HCEC 1CT (cell line): Measurements from ENCODE around the gene RNF130.

Experiments
- DNase-seq: peaks from one replicate; pipeline ENCODE4 v3.0.0-alpha.2; 2017

The RNF130 gene

GRCh38 chr5:180071531-180072255, at the start of gene RNF130:
RNF130 (minus strand) TSS chr5:180071759; CDS start chr5:180071702, 57 bp downstream.
- peak; percentile 81 for DNase-seq

- no peak for DNase-seq
Measured at GRCh38 chr5:180120237-180121101, 48.9 kb upstream of the RNF130 start.

- no peak for DNase-seq
Measured at GRCh38 chr5:180119903-180120236, 48.3 kb upstream of the RNF130 start.

- DNase-seq, result no peak
Measured at GRCh38 chr5:180119031-180119902, 47.7 kb upstream of the RNF130 start.

- no peak for DNase-seq
Measured at GRCh38 chr5:180118391-180118791, 46.8 kb upstream of the RNF130 start.

- no peak for DNase-seq
Measured at GRCh38 chr5:180117000-180117725, 45.6 kb upstream of the RNF130 start.

- DNase-seq, result no peak
Measured at GRCh38 chr5:180116077-180116999, 44.8 kb upstream of the RNF130 start.

- no peak for DNase-seq
Measured at GRCh38 chr5:180115326-180116076, 43.9 kb upstream of the RNF130 start.

- DNase-seq, result no peak
Measured at GRCh38 chr5:180114304-180115003, 42.9 kb upstream of the RNF130 start.

- no peak for DNase-seq
Measured at GRCh38 chr5:180113660-180114303, 42.2 kb upstream of the RNF130 start.

GRCh38 chr5:180112181-180112861, 40.8 kb upstream of the RNF130 start:
- no peak for DNase-seq

GRCh38 chr5:180111273-180112002, 39.9 kb upstream of the RNF130 start:
- DNase-seq, result no peak

- DNase-seq, result no peak
Measured at GRCh38 chr5:180109920-180110319, 38.4 kb upstream of the RNF130 start.

- no peak for DNase-seq
Measured at GRCh38 chr5:180107005-180107404, 35.4 kb upstream of the RNF130 start.

GRCh38 chr5:180105827-180106312, 34.3 kb upstream of the RNF130 start:
- DNase-seq, result no peak

- DNase-seq, result no peak
Measured at GRCh38 chr5:180104168-180104530, 32.6 kb upstream of the RNF130 start.

GRCh38 chr5:180103487-180104167, 32.1 kb upstream of the RNF130 start:
- DNase-seq, result no peak
